HG03558 (cell line): ENCODE data around the gene IZUMO3.
"Not testable (repeated sequence)": the region's sequence is repeated elsewhere in the genome, so short reads cannot be mapped to it uniquely, and the experiment has no call there.

Source experiments
- ATAC-seq: cut with Tn5 transposase; IDR thresholded peaks from one replicate; pipeline ENCODE4 v1.9.1; 2021; ENCODE audit warnings: moderate number of reproducible peaks; ENCODE audit not compliant: unreplicated experiment; ENCODE audit errors: extremely low read depth

IZUMO3 gene, protein sequence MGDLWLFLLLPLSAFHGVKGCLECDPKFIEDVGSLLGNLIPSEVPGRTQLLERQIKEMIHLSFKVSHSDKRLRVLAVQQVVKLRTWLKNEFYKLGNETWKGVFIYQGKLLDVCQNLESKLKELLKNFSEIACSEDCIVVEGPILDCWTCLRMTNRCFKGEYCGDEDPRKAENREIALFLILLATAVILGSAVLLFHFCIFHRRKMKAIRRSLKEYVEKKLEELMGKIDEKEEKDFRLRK

DNA sequence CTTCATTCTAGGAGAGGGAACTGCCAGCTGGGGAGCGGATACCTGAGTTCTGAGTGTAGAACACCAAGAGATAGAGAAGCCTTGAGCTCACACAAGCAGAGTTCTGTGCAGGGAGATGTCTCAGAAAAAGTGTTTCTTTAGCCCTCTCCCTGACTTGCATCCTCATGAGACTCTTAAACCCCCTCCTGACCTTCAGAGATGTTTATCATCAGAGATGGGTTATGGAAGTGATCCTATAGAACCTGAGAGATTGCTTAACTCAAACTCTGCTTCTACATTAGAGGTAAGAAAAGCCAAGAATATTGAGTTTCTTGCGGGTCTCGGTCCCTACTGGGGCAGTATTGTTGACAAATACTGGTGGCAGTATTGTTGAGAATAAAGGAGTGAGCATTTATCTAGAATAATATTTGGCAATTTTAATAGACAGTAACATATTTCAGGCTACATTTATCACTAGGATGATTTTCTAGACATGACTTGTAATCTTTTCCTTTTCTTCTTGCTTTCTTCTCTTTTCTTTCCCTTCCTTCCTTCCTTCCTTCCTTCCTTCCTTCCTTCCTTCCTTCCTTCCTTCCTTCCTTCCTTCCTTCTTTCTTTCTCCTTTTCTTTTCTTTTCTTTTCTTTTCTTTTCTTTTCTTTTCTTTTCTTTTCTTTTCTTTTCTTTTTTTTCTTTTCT is at the start of gene IZUMO3:
IZUMO3 (minus strand) TSS at position 51 of the 676 bp plus-strand sequence. CDS start 248 bp downstream, outside the sequence.
- no peak for ATAC-seq

- ATAC-seq, result no peak
Measured at GRCh38 chr9:24594234-24594850, 48.6 kb upstream of the IZUMO3 start.

- ATAC-seq, result no peak
Measured at GRCh38 chr9:24590432-24590831, 44.7 kb upstream of the IZUMO3 start.

DNA sequence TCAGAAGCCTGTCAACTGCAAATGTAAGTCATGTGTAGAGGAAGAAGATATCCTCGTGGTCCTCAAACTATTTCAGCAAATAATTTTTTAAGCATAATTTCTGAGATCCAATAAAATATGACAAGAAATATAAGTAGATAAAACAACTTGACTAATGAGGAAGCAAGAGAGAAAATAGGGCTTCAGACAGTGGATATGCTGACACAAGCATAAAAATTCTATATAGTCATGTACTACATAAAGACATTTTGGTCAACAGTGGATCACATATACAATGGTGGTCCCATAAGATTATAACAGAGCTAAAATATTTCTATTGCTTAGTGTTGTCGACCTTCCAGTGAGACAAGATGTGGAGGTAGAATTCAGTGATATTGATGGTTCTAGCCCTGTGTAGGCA is 42.2 kb upstream of the IZUMO3 start:
- no peak for ATAC-seq

GRCh38 chr9:24582146-24583126 is 36.7 kb upstream of the IZUMO3 start:
- ATAC-seq, result no peak

GRCh38 chr9:24580005-24580404 is 34.3 kb upstream of the IZUMO3 start:
- ATAC-seq, result not testable (repeated sequence)

DNA sequence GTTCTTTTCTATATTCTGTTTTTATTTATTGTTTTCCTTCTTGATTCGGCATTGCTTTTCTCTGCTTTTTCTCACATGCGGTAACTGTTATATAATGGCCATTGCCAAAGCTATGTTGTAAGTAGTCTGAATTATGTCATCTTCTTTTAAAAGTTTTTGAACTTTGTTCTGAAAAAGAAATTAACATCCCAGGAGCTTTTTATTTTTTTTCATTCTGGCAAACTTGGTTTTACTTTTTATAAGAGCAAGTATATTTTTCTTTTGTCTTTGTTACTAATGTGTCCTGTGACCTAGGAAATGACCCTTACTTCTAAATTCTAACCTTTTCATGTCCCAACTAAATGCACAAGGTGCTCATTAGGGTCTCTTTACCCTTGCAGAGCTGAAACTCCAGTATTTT is 26.7 kb upstream of the IZUMO3 start:
- no peak for ATAC-seq

- no peak for ATAC-seq
Measured at GRCh38 chr9:24561957-24562356, 16.3 kb upstream of the IZUMO3 start.

DNA sequence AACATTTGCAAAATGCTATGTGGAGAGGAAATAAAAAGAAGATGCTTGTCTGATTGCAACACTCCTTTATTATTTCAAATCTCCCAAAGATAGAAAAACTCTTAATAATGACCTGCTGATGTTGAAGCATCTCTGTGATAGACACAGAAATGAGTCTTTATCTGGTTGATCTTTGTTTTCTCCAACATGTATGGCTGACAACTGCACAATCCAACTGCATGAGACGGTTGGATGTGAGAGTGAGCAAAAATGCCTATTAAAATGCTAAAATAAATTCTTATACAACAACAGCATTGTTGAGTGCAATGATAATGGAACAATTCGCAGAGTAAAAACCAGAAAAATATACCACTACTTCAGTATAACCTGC is 7.5 kb upstream of the IZUMO3 start:
- ATAC-seq, result no peak

GRCh38 chr9:24552526-24553182 is 7.0 kb upstream of the IZUMO3 start:
- no peak for ATAC-seq

- no peak for ATAC-seq
Measured at GRCh38 chr9:24545285-24545684, 412 bp downstream of the IZUMO3 start.

- ATAC-seq, result no peak
Measured at GRCh38 chr9:24518545-24518944, 27.2 kb downstream of the IZUMO3 start.

DNA sequence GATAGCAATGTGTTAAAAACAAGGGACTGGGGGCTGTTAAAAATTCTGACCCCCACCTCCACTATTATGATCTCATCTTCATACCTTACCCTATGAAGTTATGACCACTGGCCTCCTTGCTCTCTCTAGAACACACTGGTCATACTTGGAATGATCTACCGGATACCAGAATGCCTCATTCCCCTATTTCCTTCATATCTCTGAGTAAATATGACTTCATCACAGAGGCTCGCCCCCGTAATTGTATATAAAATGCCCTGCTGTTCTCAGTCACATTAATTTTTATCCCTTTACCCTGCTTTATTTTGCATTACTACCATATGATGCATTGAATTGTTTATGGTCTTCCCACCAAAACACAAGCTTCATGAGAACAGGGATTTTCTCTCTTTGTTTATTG is 29.2 kb downstream of the IZUMO3 start:
- no peak for ATAC-seq

DNA sequence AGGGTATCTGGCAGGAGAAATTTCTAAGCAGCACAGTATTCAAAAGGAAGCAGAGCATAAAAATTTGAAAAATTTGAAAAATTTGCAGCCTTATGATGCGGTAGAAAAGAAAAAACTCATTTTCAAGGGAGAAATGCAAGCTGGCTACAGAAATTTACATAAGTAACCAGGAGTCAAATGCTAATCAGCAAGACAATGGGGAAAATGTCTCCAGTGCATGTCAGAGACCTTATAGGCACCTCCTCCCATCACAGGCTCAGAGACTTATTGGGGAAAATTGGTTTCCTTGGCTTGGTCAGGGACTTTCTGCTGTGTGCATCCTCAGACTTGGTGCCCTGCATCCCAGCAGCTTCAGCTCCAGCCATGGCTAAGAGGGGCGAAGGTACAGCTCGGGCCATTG is 35.8 kb downstream of the IZUMO3 start:
- ATAC-seq, result no peak

DNA sequence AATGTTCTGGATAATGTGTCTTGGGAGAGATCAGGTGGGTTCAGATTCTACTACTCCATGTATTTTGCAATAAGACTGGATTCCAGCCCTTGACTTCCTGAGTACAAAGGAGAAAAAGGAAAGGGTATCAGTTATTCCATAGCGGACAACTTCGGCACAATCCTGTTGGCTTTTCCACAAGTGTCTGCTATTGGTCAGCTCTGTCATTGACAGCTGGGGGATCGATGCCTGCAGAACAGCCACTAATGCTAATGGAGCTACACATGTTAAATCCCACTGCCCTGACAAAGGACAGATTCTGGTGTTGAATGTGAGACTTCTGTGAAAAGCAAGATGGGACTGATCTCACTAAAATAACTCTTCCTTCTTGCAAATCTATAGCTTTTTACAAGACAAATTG is 41.2 kb downstream of the IZUMO3 start:
- no peak for ATAC-seq

DNA sequence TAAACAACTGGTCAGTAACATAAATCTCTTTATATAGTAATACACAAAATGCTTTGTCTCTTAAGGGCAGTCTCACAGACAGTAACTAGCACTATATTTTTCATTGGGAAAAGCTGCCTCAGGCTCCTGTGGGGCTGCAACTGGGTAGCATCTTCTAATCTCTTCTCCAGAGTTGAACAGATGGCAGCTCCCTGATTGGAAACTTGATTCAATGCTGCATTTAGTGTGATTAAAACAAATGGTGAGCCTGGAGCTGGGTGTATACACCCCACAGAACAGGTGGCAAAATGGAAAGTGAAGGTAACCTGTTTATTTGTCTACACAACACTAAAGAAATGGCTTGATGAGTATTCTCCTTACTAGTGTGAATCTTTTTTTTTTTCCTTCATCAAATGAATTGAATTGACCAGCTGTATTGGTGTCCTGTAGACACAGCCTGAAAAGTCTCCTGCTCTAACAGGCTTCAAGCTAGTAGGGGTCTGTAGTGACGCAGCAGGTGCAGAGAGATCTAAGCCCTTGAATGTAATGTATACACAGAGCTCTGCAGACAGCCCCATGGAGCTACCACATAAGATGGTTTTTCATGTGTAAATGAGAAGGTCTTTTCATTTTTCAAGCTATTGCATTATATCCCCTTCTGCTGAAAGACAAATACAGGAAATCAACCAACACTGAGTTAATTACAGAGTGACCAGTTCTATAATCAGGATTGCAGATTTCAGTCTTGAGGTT is 43.3 kb downstream of the IZUMO3 start:
- ATAC-seq, result no peak

- ATAC-seq, result no peak
Measured at GRCh38 chr9:24500761-24501160, 44.9 kb downstream of the IZUMO3 start.

DNA sequence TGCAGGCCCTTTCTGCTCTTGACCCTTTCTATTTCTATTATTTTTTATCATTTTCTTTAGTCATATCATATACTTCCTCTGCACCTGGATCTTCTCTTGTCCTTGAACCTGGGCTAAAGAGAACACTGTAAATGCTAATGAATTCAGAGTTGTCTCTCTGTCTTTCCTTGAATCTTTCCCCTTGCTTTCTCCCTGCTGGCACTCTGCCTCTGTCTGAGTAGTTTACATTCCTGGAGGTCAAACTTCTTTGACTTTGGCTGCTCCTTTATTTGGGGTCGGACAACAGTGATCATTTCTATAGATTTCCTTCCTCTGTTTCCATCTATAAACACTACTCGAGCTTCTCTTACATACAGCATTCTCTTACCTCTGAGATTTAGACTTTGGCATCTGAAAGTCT is 47.1 kb downstream of the IZUMO3 start:
- no peak for ATAC-seq

- no peak for ATAC-seq
Measured at GRCh38 chr9:24497671-24498070, 48.0 kb downstream of the IZUMO3 start.
